Measurements from ENCODE around the gene TNFAIP8L3.

DNA sequence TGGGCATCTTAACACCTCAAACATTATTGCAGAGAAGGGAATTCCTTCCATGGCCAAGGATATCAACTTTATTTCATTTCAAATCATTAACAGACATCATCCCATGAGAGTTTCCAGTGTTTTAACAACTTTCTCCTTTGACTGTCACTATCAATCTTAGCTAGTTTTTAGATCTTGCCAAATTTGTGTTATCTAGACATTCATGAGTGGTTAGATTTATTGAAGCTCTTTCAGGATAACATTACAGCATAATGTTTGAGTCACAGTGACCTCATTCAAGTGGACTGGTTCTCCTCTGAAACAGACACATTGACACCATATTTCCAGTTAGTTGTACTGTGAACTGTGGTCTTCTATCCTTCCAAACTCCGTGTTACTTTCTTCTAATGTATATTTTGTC, 8.6 kb upstream of the TNFAIP8L3 start:
- TF ChIP-seq, protein P1, sequence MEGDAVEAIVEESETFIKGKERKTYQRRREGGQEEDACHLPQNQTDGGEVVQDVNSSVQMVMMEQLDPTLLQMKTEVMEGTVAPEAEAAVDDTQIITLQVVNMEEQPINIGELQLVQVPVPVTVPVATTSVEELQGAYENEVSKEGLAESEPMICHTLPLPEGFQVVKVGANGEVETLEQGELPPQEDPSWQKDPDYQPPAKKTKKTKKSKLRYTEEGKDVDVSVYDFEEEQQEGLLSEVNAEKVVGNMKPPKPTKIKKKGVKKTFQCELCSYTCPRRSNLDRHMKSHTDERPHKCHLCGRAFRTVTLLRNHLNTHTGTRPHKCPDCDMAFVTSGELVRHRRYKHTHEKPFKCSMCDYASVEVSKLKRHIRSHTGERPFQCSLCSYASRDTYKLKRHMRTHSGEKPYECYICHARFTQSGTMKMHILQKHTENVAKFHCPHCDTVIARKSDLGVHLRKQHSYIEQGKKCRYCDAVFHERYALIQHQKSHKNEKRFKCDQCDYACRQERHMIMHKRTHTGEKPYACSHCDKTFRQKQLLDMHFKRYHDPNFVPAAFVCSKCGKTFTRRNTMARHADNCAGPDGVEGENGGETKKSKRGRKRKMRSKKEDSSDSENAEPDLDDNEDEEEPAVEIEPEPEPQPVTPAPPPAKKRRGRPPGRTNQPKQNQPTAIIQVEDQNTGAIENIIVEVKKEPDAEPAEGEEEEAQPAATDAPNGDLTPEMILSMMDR (IDR thresholded peaks at IDR 0.05) = no peak
- no peak for TF ChIP-seq POLR2A (IDR thresholded peaks at IDR 0.05)
